K562 (cell line): Measurements from ENCODE around the gene OR11A1.

ENCODE experiments used
- CBFA2T3 ChIP-seq: fragments of 450-650 bp; IDR thresholded peaks from 2 replicates; pipeline ENCODE4 v1.6.1; 2017
- CHD2 ChIP-seq: IDR thresholded peaks from 2 replicates; pipeline ENCODE4 v1.6.1; 2011; ENCODE audit warnings: low read depth, low read length
- CTCF ChIP-seq, 3 experiments: IDR thresholded peaks in 2 of 3; conservative IDR thresholded peaks in 1 of 3; 2 replicates each; pipeline ENCODE4 v1.5.1; 2011 to 2012; ENCODE audit warnings: low read length in 3 of 3, mild to moderate bottlenecking in 3 of 3, control low read depth in 2 of 3, improper control_type of control experiment in 1 of 3, inconsistent platforms in 1 of 3, low read depth in 1 of 3, mixed read lengths in 1 of 3, moderate library complexity in 1 of 3; ENCODE audit not compliant: insufficient read depth in 2 of 3
- NFRKB ChIP-seq: fragments of 450-650 bp; IDR thresholded peaks from 2 replicates; pipeline ENCODE4 v1.6.1; 2016; ENCODE audit warnings: low read depth
- ZNF511 ChIP-seq: sonication (generic); formaldehyde crosslinking; IDR thresholded peaks from 2 replicates; pipeline ENCODE4 v1.8.0; 2022; ENCODE audit warnings: mild to moderate bottlenecking, missing genetic modification reagents
- TF ChIP-seq, protein P1 (sequence below): fragments of 250-450 bp; sonication (Bioruptor Pico); IDR thresholded peaks from 2 replicates; pipeline ENCODE4 v1.9.0; 2021; ENCODE audit warnings: mild to moderate bottlenecking, inconsistent platforms

DNA sequence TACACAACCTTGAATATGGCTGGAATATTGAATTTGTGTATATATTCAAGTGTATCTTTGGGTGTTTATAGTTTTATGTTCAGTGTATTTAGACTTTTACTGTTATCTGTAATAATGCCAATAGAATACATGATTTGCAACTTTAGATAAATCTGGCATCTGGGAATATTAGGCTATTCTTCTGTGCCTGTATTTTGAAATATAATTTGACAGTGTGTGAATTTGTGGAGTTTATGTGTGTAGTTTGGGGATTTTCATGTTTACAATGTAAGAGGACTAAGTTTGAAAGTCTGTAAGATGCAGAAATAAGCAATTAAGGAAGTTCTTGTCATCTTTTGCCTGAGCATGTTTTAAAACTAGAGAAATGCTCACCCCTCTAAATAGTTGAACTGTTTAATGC lies 17.9 kb downstream of the OR11A1 start, which contains the start of gene OR10C1:
- no peak for TF ChIP-seq CTCF (IDR thresholded peaks at IDR 0.05 in 2 of 3, conservative IDR thresholded peaks at IDR 0.05 in 1 of 3; ENCODE audit: insufficient read depth in 2 of 3, low read depth in 1 of 3, low read length in 3 of 3)
- TF ChIP-seq CHD2, result no peak
- no peak for TF ChIP-seq ZNF511 (CRISPR knock-in tag)
- TF ChIP-seq CBFA2T3, result no peak
- TF ChIP-seq, protein P1, sequence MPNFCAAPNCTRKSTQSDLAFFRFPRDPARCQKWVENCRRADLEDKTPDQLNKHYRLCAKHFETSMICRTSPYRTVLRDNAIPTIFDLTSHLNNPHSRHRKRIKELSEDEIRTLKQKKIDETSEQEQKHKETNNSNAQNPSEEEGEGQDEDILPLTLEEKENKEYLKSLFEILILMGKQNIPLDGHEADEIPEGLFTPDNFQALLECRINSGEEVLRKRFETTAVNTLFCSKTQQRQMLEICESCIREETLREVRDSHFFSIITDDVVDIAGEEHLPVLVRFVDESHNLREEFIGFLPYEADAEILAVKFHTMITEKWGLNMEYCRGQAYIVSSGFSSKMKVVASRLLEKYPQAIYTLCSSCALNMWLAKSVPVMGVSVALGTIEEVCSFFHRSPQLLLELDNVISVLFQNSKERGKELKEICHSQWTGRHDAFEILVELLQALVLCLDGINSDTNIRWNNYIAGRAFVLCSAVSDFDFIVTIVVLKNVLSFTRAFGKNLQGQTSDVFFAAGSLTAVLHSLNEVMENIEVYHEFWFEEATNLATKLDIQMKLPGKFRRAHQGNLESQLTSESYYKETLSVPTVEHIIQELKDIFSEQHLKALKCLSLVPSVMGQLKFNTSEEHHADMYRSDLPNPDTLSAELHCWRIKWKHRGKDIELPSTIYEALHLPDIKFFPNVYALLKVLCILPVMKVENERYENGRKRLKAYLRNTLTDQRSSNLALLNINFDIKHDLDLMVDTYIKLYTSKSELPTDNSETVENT, result no peak
- no peak for TF ChIP-seq NFRKB
